Measurements from ENCODE around the gene DNMT1. TPM values are rescaled to one million over a fixed set of nuclear protein-coding genes. Genes with fewer than 3 reads are reported as not detected.

DNMT1 gene
- total RNA-seq, 1 donor from 2014 or later: 14.9 TPM

DNA sequence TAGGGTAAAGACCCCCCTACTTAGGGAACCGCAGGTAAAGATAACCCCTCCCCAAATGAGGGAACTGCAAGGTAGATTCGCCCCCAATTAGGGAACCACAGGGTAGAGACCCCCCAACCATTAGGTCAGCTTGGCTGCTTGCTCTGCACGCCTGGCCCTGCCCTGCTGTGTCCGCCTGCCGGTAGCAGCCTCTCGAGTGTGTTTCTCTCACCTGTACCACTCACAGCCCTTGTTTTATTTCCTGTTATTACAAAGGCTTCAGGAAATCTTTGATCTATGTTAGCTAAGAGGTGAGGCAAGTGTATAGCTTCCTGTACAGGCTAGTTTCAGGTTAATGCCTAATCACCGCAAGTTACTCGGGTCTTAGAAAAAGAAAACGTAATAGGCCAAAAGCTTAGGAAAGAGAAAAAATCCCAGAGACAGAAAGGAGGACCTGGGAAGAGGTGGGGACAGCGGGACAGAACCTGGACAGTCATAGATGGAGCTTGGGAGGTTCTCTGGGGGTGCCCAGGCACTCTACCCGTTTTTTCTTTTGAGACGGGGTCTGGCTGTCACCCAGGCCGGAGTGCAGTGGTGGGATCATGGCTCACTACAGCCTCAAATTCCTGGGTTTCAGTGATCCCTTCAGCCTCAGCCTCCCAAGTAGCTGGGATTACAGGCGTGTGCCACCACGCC is 51.9 kb downstream of the DNMT1 start:
- DNase-seq (ENCODE audit: low read depth in 2 of 2): no peak

DNA sequence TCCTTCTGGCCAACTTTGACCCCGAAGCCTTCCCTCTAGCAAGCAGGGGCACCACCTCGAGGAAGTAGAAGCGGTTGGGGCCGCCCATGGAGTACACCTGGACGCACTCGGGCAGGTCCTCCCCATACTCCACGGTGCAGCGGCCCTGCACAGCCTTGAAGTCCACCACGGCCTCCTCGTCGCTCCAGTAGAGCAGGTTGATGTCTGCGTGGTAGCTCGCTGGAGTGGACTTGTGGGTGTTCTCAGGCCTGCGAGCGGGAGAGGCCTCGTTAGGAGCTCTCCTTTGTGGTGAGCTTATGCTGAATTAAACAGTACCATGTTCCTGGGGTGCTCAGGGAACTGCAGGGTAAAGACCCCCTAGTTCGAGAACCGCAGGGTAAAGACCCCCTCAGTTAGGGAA is 52.8 kb downstream of the DNMT1 start:
- DNase-seq (ENCODE audit: low read depth in 2 of 2): no peak

- no peak for DNase-seq (ENCODE audit: low read depth in 2 of 2)
Observed at GRCh38 chr19:10141479-10141878, 53.3 kb downstream of the DNMT1 start.

- no peak for DNase-seq (ENCODE audit: low read depth in 2 of 2)
Observed at GRCh38 chr19:10139952-10140351, 54.8 kb downstream of the DNMT1 start.

GRCh38 chr19:10138879-10139795 is 55.6 kb downstream of the DNMT1 start:
- no peak for DNase-seq (ENCODE audit: low read depth in 2 of 2)

GRCh38 chr19:10137751-10138682 is 56.7 kb downstream of the DNMT1 start:
- DNase-seq (ENCODE audit: low read depth in 2 of 2): no peak

DNA sequence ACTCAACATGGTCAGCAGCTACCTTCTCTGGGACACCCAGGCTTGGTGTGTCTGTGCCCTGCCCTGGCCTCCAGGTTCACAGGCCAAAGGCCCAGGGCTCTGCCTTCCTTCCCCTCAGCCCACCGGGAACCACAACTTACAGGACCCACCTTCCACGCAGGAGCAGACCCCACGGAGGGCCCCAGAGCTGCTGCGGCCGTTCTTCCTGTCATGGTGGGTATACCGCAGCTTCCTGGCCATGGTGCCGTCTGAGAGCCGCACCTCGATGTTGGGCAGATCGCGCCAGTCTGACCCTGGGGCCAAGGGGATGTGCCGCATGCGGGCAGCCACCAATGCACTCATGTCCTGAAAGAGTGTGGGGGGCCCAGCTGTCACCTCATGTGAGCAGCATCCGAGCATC is 57.8 kb downstream of the DNMT1 start:
- DNase-seq (ENCODE audit: low read depth in 2 of 2): no peak

GRCh38 chr19:10135551-10136334 is 59.0 kb downstream of the DNMT1 start:
- peak in 1 of 2 donors; percentile 54 for DNase-seq (ENCODE audit: low read depth in 2 of 2)

GRCh38 chr19:10134040-10134439 is 60.7 kb downstream of the DNMT1 start:
- DNase-seq (ENCODE audit: low read depth in 2 of 2): no peak

DNA sequence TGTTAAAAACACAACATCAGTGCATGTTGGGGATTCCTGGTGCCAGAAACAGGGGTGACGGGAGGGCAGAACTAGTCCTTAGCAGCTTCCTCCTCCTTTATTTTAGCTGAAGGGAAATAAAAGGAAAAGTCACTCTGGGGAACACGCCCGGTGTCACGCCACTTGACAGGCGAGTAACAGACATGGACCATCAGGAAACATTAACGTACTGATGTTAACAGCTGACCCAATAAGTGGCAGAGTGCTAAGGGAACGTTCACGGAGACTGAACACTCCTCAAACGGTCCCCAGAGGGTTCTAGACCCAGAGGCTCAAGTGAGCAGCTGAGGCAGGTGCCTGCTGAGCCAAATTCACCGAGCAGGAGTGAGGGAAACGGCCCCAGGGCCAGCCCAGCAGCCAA is 61.2 kb downstream of the DNMT1 start:
- no peak for DNase-seq (ENCODE audit: low read depth in 2 of 2)

- DNase-seq (ENCODE audit: low read depth in 2 of 2): no peak
Observed at GRCh38 chr19:10132905-10133304, 61.8 kb downstream of the DNMT1 start.

DNA sequence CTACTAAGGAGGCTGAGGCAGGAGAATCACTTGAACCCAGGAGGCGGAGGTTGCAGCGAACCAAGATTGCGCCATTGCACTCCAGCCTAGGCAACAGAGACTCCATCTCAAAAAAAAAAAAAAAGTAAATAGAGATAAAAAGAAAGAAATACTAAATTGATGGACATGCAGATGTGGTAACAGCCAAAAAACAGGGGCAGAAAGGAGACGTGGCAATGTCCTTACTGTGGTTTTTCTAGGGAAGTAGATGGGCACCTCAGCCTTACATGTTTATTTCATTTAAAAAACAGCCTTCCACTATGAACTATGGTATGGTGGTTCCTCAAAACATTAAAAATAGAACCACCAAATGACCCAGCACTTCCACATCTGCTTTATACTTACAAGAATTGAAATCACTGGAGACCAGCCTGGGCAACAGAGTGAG is 68.5 kb downstream of the DNMT1 start:
- no peak for DNase-seq (ENCODE audit: low read depth in 2 of 2)

DNA sequence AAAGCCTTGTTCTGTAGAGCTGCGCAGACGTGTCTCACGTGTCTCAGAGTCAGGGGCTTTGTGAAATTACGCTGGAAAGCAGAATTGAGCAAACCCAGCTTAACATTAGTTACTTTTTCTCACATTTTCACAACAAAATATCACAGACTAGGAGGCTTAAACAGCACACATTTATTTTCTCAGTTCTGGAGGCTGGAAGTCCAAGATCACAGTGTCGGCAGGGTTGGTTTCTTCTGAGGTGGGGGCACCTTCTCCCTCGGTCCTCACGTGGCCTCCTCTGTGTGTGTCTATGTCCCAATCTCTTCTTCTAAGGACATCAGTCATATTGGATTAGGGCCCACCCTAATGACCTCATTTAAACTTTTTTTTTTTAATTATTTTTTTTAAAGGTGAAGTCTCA is 70.3 kb downstream of the DNMT1 start:
- no peak for DNase-seq (ENCODE audit: low read depth in 2 of 2)

DNA sequence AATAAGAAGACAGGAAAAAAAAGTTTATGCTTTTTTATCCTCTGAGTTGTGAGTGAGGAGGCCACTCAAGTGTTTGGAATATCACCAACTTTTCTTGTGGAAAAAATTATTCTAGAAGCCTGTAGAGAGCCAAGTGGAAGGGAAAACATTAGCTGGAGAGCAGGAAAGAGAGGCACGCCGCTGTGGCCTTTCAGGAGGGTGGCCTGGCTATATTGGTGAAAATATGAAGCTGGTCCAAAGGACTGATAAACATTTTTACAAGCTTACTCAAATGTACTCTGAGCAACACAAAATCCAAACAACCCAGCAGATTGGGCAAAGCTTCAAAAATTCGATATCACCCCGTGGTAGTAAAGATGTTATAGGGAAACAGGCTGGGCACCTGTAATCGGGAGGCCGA is 72.7 kb downstream of the DNMT1 start:
- peak in 1 of 2 donors; percentile 78 for DNase-seq (ENCODE audit: low read depth in 2 of 2)

GRCh38 chr19:10120538-10121189 is 74.1 kb downstream of the DNMT1 start:
- peak in 1 of 2 donors; percentile 83 for DNase-seq (ENCODE audit: low read depth in 2 of 2)

DNA sequence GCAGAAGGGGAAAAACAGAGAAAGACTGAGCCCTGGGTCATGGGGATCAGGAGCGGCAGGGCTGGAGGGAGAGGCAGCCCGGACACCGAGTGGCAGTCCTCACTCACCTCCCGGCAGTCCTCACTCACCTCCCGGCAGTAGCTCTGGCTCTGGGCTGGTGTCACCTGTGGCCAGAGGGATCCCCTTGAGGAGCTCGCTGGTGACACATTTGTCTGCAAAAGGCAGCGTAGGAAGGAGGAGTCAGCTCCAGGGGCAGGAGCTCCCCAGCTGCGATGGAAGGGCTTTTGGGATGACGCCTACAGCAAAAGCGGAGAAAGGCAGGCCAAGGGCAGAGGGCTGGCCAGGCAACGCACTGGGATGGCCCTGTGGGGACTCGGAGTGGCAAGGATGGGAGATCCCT is 75.8 kb downstream of the DNMT1 start:
- DNase-seq (ENCODE audit: low read depth in 2 of 2): peak in 1 of 2 donors; percentile 18

DNA sequence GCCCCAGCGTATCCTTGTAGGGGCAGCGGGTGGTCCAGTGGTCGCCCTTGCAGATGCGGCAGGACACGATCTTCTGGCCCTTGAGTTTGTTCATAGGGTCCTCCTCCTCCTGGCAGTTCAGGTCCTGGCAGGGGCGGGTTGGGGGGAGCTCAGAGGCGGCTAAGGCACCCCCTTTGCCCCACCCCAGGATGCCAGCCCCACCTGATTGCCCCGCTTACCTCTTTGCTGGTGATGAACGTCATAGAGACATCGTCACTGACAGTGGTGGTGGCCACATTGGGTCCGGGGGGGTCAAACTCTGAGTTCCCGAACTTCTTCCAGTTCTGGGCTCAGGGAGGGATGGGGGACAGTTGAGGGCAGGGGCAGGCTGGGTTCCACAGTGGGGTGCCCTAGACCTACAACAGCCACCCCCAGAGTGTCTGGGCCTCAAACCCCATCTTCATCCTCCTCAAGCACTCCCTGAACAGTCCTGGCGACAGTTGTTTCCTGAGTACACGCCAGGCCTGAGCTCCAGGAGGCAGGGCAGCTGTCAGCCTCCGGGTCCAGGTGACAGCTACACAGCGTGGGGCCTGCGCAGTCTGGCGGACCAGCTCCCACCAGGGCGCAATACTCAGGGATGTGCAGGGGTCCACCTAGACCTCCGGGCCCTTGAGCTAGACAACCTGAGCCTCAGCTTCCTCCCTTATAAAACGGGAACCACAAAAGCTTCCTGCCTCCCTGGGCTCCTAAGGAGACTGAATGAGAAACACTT is 77.7 kb downstream of the DNMT1 start:
- no peak for DNase-seq (ENCODE audit: low read depth in 2 of 2)

GRCh38 chr19:10116085-10116865 is 78.5 kb downstream of the DNMT1 start:
- no peak for DNase-seq (ENCODE audit: low read depth in 2 of 2)
